OCI-M1 (cell line): ENCODE measurements around the gene FAM107A.
A peak's percentile ranks its signal among the peaks of the same experiment; 100 is the strongest.

Source experiments
- DNase-seq: peaks from one replicate; lab custom pipeline; 2025; lab: John Stamatoyannopoulos, UW

Gene FAM107A

GRCh38 chr3:58577269-58577821 lies at the start of gene FAM107A:
Gene FAM107A, minus strand, starts transcription at chr3:58577391. Its CDS starts 7,531 bp downstream, at chr3:58569860.
- DNase-seq: no peak

DNA sequence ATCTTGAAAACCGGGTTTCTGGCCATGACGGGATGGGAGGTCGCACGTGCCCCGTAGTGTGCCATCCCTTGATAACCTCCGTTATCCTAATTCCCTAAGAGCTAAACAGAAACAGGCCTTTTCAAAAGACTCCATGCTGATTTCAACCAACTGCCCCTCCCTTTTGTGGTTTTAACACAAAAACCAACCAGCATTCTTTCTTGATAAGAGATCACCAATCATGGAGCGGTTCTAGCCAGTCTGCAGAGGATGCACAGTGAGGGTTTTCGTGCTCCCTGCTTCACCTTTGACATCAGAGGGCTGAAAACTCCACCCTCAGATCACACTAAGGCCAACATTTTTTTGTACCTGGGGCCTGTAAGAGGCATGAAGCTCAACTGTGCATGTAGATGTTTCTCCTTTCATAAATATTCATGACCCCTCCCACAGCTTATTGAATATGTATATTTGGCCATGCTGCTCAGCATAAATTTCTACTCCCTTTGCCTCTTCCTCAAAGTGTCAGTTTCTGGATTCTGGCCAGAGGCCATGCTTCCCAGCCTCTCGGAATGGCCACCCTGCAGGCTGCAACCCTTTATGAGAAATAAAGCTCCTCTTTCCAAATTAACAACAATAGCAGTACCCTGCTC lies 48.1 kb upstream of the FAM107A start:
- DNase-seq: peak; percentile 27

GRCh38 chr3:58624550-58624949 lies 47.4 kb upstream of the FAM107A start:
- no peak for DNase-seq

DNA sequence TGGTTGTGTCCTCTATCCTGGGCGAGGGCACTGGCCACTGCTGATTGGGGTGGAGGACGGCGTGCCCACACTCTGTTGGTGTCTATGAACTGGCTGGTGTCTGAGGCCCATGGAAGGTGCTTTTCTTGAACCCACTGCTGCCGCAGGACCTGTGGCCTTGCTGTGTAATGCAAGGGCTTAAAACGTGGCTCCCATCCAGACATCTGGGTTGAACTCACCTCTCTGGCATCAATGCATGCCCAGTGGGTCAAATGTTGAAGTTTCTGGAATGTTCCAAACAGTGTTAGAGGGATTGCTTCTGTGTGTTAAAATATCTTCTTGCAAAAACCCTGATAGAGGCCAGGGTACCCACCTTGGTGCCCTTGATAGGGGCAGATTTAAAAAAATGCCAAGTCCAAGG lies 46.8 kb upstream of the FAM107A start:
- DNase-seq: no peak

- DNase-seq: no peak
These were observed 46.3 kb upstream of the FAM107A start for GRCh38 chr3:58623478-58623877.

GRCh38 chr3:58622892-58623291 lies 45.7 kb upstream of the FAM107A start:
- no peak for DNase-seq

DNA sequence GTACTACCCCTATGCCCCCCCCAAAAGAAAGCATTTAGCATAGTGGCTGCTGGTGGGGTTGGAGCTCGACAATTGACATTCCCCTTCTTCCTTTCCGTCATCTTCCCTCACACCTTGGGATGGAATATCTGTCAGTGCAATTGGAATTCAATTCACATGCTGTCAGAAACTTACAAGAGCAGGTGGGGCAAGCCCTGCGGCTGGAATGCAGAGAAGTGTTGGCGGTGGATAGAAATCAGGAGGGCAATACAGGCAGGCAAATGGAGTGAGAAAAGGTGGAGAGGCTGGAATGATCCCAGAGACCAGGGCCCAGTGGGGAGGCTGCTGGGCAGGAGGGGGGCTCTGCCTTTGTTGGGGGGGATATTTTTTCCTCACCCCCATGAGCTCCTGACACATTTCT lies 45.2 kb upstream of the FAM107A start:
- no peak for DNase-seq

- DNase-seq: no peak
These were observed 44.1 kb upstream of the FAM107A start for GRCh38 chr3:58621086-58621830.

GRCh38 chr3:58620421-58620820 lies 43.2 kb upstream of the FAM107A start:
- DNase-seq: no peak

GRCh38 chr3:58617338-58617761 lies 40.2 kb upstream of the FAM107A start:
- DNase-seq: no peak

- no peak for DNase-seq
These were observed 36.3 kb upstream of the FAM107A start for GRCh38 chr3:58613236-58614132.

DNA sequence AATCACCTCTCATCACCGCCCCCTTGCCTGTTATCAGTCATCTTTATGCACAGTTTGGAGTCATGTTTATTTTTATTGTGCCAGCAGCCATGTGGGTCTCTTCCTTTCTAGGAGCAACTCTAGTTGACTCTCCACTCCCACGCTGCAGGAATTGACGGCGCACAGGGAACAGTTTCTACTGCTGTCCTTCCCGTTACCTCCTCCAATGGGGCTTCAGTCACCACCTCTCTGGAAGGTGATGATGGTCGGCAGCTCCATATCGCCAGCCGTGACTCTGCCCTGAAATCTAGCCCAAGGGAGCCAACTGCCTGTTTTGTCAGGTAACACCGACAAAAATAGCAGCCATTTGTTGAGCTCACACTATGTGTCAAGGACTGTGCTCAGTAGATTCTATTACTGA lies 35.6 kb upstream of the FAM107A start:
- DNase-seq: no peak

- no peak for DNase-seq
These were observed 32.8 kb upstream of the FAM107A start for GRCh38 chr3:58609990-58610389.

GRCh38 chr3:58608648-58609047 lies 31.5 kb upstream of the FAM107A start:
- no peak for DNase-seq

DNA sequence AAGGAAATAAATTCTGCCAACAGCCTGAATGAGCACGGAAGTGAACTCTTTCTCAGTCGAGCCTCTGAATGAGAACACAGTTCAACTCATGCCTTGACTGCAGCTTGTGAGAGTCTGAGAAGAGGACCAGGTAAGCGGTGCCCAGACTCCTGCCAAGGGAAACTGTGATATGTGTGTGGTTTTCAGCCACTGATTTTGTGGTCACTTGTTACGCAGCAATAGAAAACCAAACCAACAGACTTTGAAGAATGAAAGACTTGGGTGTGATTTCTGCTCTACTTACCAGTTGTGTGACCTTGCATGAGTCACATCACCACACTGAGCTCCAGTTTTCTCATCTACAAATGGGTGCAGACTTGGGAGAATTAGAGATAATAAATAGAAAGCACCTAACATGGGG lies 30.6 kb upstream of the FAM107A start:
- no peak for DNase-seq

DNA sequence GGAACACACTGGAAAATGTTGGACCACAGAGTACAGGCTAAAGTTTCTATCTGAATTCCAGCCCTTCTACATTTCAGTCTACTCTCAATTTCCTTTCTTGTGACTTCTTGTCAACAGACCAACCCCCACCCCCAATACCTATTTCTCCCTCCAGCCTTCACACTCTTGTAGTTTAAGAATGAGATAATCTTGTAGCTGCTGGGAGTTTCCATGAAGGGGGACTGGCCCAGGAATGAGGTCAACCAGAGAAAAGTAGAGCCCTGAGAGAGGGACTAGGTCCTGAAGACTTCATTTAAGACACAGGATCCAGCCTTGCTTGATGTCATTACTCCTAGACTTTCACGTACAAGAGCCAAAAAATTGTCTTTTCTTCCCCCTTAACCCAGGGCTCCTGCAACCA lies 29.5 kb upstream of the FAM107A start:
- no peak for DNase-seq

DNA sequence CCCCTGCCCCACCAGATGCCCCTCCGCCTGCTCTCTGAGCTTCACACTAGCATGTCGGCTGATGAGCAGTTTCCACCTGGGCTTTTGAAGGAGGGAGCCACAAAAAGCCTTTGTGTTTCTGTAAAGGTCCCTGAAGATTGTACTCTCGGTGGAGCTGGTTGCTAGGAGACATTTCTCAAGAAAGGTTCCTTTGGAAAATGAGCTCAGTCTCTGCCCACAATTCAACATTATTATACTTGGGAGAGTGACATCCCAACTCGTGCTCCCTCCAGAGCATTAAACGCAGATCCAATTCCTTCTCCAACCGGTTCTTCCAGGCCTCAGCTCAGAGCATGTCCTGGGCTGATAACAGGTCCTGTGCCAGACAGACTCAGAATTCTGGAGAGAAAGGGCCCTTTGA lies 26.8 kb upstream of the FAM107A start:
- no peak for DNase-seq

DNA sequence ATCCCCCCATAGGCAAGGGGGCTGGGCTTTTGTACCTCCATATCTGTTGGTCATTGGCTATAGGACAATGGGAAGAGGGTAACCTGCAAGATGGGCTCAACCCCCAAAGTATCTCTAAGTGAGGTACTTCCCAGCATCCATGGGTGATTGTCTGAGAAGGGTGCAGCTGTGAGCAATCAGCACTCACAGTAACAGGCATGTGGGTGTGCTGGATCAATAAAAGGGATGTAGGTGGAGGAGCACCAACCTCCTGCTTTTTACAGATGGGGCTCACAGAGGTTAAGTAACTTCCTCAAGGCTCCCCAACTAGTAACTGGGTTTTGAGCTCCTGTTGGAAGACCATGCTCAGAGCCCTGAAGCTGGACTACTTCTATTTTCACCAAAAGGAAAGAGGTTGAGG lies 26.4 kb upstream of the FAM107A start:
- no peak for DNase-seq

GRCh38 chr3:58597770-58598310 lies 20.6 kb upstream of the FAM107A start:
- no peak for DNase-seq

- DNase-seq: no peak
These were observed 19.8 kb upstream of the FAM107A start for GRCh38 chr3:58596834-58597518.

GRCh38 chr3:58594117-58594516 lies 16.9 kb upstream of the FAM107A start:
- DNase-seq: no peak
